Stimulated activated CD8-positive, alpha-beta memory T cell treated with anti-CD3 and anti-CD28 coated beads, Interleukin-12 subunit alpha, Interleukin-12 subunit beta, amount 100 ng/mL, for 24 hours (primary cell): ENCODE data around the gene CAVIN2.
"Not testable (repeated sequence)": the region's sequence is repeated elsewhere in the genome, so short reads cannot be mapped to it uniquely, and the experiment has no call there.

Source experiments
- DNase-seq: peaks from one replicate; pipeline ENCODE4 v3.0.0-alpha.2; 2020; ENCODE audit errors: extremely low read depth

CAVIN2 gene

GRCh38 chr2:191800874-191801273, 46.0 kb downstream of the CAVIN2 start:
- no peak for DNase-seq

DNA sequence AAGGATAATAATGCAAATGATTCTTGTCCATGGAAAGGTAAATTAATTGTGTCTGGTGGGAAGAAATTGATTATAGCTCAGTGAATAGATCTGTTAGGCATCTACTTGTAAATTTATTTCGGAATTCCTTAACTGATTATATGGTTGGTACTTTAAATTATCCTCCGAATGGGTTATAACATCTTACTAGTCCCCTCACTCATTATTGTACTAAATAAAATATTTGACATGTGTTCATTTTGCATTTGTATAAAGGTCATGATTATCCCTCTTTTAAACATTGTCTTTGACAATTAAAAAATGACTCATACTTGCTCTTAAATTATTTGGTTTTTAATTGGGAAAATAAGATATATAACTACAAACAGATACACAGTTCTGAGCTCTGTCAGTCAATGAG, 47.4 kb downstream of the CAVIN2 start:
- no peak for DNase-seq

- no peak for DNase-seq
Measured at GRCh38 chr2:191797942-191798876, 48.7 kb downstream of the CAVIN2 start.

GRCh38 chr2:191797500-191797899, 49.4 kb downstream of the CAVIN2 start:
- no peak for DNase-seq

DNA sequence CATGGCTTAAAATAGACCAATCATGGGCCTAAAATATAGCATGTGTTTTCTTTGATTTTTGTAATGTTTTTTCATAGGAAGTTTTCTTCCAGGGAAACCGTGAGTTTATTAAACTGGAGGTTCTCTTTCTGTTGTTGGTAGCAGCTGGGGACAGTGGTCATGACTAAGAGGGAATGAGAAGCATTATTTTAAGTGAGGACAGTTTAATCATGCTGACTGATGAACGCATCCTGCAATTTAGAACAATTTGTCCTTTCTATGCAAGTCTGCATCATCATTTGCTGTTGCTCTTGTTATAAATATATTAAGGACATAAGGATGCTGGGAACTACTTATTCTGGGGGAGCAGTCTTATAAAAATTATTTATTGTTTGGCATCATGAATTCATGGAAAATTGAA, 51.2 kb downstream of the CAVIN2 start:
- DNase-seq, result no peak

DNA sequence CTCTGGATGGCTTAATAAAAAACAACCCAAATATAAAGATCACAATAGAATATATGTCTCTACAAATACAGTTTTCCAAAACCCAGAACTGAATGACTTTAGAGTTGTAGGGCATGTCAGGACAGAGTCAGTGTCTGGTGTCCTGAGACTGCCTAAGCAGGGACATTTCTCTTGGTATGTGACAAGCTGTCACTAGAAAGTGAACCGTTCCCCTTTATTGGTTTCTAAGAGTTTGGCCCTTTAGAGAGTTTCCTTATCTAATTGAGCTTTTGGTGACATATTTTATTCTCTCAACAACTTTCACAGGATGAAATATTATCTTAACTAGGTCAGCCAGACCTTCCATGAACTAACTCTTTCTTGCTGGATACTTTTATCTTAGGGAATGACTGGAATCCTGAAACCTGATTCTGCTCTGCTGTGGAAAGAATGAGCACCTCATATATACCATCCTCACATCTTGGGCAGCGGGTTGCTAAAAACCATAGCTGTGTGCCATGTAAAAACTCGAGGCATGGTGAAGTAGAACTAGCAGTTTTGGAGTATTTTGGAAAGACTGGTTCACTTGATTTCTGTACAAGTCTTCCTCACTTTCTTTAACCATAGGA, 54.8 kb downstream of the CAVIN2 start:
- no peak for DNase-seq

- DNase-seq, result no peak
Measured at GRCh38 chr2:191790737-191791136, 56.2 kb downstream of the CAVIN2 start.

GRCh38 chr2:191789796-191790195, 57.1 kb downstream of the CAVIN2 start:
- DNase-seq, result no peak

GRCh38 chr2:191786694-191787093, 60.2 kb downstream of the CAVIN2 start:
- DNase-seq, result no peak

- DNase-seq, result not testable (repeated sequence)
Measured at GRCh38 chr2:191785651-191786050, 61.2 kb downstream of the CAVIN2 start.
